ENCODE results near the gene DSP.

The DSP gene

DNA sequence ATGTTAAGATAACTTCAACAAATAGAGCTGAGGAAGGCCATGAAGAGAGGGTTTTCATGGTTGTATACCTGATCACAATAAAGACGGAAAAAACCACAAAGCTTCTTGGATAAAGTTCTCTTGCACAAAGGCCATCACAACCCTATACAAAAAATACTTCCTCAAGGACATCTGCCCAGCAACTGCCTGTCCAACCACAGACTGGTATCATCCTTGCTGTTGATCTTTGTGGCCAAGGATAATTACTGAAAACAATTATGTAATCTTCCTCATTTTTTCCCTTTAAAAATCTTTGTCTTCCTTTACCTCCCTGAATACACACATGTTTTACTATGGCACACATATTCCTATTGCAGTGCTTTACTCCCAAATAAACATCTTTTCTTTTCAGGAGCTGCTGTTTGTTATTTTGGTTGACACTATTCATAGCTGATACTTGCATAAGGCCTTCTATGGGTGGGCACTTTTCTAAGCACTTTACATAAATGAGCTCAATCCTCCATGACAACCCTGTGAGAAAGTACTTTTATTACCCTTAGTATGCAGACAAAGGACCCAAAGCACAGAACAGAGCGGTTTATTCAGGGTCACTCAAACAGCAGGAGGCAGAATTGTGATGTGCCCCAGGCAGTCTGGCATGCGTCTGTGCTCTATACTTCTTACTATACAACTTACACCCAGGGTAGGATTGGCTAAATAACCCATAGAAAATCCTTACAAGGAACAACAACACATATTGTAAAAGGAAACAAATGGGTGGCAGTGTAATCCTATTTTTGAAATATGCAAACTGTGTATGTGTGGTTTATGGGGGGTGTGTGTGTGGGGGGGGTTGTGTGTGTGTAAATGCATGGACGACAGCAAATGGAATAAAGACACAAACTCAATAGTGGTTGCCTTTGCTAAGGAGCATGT, 83.6 kb downstream of the DSP start:
- TF ChIP-seq, protein P1, sequence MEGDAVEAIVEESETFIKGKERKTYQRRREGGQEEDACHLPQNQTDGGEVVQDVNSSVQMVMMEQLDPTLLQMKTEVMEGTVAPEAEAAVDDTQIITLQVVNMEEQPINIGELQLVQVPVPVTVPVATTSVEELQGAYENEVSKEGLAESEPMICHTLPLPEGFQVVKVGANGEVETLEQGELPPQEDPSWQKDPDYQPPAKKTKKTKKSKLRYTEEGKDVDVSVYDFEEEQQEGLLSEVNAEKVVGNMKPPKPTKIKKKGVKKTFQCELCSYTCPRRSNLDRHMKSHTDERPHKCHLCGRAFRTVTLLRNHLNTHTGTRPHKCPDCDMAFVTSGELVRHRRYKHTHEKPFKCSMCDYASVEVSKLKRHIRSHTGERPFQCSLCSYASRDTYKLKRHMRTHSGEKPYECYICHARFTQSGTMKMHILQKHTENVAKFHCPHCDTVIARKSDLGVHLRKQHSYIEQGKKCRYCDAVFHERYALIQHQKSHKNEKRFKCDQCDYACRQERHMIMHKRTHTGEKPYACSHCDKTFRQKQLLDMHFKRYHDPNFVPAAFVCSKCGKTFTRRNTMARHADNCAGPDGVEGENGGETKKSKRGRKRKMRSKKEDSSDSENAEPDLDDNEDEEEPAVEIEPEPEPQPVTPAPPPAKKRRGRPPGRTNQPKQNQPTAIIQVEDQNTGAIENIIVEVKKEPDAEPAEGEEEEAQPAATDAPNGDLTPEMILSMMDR (IDR thresholded peaks at IDR 0.05; ENCODE audit: low read length, missing control alignments), result no peak
- no peak overlapping the region for H3K4me3 ChIP-seq (replicated peaks; ENCODE audit: low read depth, low read length)
- no peak for DNase-seq (ENCODE audit: low read depth)

DNA sequence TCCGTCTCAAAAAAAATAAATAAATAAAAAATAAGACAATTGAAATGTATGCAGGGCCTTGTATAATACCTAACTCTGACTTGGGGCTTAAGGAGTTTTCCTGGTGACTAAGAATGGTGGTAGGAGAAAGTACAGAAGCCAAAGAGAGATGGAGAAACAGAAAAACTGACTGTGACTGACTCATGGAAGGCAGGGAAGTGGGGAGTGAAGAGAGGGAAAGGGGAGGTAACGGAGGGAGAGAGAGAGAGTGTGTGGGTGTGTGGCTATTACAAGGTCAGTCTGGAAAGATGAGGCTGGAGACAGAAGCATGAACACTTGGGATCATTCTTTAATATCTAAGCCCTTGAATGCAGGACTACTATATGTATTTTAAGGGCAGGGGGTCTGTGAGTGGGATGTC, 87.0 kb downstream of the DSP start:
- peak; percentile 60 for DNase-seq (ENCODE audit: low read depth)
- TF ChIP-seq, protein P1 (IDR thresholded peaks at IDR 0.05; ENCODE audit: low read length, missing control alignments), result no peak

DNA sequence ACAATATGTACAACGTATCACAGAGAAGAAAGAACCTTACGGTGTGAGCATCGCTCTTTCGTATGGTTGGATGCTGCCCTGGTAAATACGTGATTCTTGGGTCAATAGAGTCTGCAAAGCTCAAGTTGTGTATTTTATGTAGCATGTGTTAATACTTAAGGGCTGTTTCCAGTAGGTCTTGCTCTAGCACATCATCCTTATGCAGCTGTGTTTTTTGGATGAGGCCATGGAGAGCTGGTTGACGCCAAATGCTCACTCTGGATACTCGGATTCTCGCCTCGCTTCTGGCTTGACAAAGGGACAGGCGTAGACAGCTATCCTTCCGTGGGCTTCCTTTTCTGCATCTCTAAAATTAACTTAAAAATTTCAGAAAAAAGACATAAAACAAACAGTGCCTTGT, 87.4 kb downstream of the DSP start:
- no peak for DNase-seq (ENCODE audit: low read depth)
- H3K4me3 ChIP-seq (replicated peaks; ENCODE audit: low read depth, low read length), result no peak overlapping the region
- TF ChIP-seq, protein P1 (IDR thresholded peaks at IDR 0.05; ENCODE audit: low read length, missing control alignments), result no peak

More for the DNA sequence above, 87.0 kb downstream of the DSP start:
- H3K4me3 ChIP-seq (replicated peaks; ENCODE audit: low read depth, low read length), result no peak overlapping the region

DNA sequence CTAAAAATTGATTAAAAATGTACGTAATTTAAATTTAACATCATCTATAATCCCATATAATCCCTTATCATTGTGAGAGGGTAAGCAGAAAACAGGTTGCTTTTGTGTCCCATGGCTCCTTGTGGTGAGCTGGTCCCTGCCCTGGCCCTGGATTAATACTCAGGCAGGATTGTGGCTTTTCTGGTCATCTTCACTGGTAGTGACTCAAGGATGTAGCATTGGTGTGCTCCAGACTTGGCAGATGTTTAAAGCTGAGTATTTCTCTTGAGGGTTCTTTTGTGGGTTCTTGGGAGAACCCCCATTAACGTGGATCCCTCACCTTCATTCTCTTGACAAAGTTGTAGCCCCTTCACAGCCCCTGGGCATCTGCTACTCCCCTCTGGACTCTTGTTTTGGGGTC, 87.8 kb downstream of the DSP start:
- no peak for DNase-seq (ENCODE audit: low read depth)
- no peak overlapping the region for H3K4me3 ChIP-seq (replicated peaks; ENCODE audit: low read depth, low read length)
- TF ChIP-seq, protein P1 (IDR thresholded peaks at IDR 0.05; ENCODE audit: low read length, missing control alignments), result no peak

DNA sequence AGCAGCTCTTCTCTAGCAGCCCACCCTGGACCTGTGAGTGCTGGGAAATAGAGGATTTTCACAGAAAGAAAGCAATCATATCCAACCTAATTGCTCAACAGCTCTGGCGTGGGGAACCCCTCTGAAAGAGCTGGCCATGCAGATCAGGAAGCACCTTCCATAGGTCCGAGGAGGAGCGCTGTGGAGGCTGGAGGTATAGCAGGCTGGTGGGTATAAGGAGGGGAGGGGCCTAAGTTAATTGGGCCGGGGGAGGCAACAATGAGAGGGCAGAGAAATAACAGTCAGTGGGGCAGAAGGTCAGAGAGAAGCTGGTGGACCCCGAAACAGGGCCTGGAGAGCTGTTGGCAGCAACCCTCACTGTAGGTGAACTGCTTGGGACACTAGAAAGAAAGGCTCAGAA, 89.3 kb downstream of the DSP start:
- TF ChIP-seq, protein P1 (IDR thresholded peaks at IDR 0.05; ENCODE audit: low read length, missing control alignments), result no peak
- no peak for DNase-seq (ENCODE audit: low read depth)

DNA sequence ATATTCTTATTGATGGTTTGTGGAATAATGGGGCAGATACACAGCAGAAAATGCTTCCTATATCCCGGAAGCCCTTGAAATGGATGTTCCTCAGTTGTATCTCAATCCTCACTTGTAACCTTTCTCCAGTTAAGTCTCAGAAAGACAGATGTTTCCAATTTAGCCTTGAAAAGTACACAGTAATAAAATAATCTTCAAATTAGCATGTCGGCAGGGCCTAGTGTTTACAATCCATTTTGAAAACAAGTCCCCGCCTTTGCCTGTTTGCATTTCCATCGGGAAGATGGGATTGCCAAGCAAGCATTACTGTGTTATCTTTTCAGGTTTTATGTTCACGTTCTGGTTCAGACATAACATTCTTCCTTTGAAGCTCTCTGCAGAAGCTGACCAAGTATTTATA, 90.0 kb downstream of the DSP start:
- TF ChIP-seq, protein P1 (IDR thresholded peaks at IDR 0.05; ENCODE audit: low read length, missing control alignments), result no peak
- DNase-seq (ENCODE audit: low read depth), result no peak
- H3K4me3 ChIP-seq (replicated peaks; ENCODE audit: low read depth, low read length), result no peak overlapping the region

More for the DNA sequence above, 89.3 kb downstream of the DSP start:
- H3K4me3 ChIP-seq (replicated peaks; ENCODE audit: low read depth, low read length), result no peak overlapping the region
